Stimulated activated CD4-positive, alpha-beta T cell treated with anti-CD3 and anti-CD28 coated beads, Interleukin-2, amount 100 ng/mL, for 4 hours (primary cell): ENCODE results near the gene ATP5F1D.
"Not testable (repeated sequence)": the region's sequence is repeated elsewhere in the genome, so short reads cannot be mapped to it uniquely, and the experiment has no call there.

ENCODE experiments used
- DNase-seq: peaks from one replicate; pipeline ENCODE4 v3.0.0-alpha.2; 2020; ENCODE audit warnings: low read depth

The ATP5F1D gene

GRCh38 chr19:1241417-1242095, at the start of gene ATP5F1D:
Gene ATP5F1D, plus strand, starts transcription at chr19:1241751. Its CDS starts 100 bp downstream, at chr19:1241851.
- DNase-seq, result peak; percentile 88

- no peak for DNase-seq
Observed at GRCh38 chr19:1199531-1199930, 42.0 kb upstream of the ATP5F1D start.

GRCh38 chr19:1200614-1201013, 40.9 kb upstream of the ATP5F1D start:
- not testable (repeated sequence) for DNase-seq

DNA sequence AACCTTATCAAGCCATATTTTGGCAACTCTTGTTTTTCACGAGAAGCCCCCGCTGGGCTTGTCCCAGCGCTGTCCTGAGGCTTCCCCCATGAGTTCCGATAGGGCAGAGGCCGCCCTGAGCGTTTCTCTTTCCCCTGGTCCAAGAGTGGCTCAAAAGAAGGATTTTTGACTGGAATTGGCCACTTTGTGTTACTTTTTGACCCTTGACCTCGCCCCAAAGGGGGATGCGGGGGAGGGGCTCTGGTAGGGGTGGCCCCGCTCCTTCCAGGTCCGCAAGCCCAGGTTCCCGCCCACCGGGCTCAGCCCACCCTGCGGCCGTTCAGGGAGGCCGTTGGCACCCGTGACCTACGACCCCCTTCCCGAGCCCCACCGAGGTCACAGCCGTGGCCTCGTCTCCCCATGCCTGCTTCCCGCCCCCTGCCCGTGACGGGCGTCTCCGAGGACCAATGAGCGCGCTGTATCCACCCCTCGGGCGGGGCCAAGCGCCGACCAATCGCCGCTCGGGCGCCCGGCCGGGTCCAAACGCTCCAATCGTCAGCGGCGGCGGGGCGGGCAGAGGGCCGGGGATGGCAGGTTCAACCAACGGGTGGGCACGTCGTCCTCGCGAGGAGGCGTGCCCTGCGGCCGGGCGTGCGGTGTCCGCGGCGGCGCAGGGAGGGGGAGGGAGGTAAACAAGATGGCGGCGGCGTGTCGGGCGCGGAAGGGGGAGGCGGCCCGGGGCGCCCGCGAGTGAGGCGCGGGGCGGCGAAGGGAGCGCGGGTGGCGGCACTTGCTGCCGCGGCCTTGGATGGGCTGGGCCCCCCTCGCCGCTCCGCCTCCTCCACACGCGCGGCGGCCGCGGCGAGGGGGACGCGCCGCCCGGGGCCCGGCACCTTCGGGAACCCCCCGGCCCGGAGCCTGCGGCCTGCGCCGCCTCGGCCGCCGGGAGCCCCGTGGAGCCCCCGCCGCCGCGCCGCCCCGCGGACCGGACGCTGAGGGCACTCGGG, 36.1 kb upstream of the ATP5F1D start, which contains the start of gene STK11:
TSS of gene STK11 (plus strand) at position 665 of the 986 bp plus-strand sequence. CDS start 1,136 bp downstream, outside the sequence.
- peak; percentile 99 for DNase-seq

DNA sequence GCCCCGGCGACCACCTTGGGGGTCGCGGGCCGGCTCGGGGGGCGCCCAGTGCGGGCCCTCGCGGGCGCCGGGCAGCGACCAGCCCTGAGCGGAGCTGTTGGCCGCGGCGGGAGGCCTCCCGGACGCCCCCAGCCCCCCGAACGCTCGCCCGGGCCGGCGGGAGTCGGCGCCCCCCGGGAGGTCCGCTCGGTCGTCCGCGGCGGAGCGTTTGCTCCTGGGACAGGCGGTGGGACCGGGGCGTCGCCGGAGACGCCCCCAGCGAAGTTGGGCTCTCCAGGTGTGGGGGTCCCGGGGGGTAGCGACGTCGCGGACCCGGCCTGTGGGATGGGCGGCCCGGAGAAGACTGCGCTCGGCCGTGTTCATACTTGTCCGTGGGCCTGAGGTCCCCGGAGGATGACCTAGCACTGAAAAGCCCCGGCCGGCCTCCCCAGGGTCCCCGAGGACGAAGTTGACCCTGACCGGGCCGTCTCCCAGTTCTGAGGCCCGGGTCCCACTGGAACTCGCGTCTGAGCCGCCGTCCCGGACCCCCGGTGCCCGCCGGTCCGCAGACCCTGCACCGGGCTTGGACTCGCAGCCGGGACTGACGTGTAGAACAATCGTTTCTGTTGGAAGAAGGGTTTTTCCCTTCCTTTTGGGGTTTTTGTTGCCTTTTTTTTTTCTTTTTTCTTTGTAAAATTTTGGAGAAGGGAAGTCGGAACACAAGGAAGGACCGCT, 35.2 kb upstream of the ATP5F1D start:
- DNase-seq, result no peak

GRCh38 chr19:1206864-1207450, 34.6 kb upstream of the ATP5F1D start:
- DNase-seq, result no peak

DNA sequence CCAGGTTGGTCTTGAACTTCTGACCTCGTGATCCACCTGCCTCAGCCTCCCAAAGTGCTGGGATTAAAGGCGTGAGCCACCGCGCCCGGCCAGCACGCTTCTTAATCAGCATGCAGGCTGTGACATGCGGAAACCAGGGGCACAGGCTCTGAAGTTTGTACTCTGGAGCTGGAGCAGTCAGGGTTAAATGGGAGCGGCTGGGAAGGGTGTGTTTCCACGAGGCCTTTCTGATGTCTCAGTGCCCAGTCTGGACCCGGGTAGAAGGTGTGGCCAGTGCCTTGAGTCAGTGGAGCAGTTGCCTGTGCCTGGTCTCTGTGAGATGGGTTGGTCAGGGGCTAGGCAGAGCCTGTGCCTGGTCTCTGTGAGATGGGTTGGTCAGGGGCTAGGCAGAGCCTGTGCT, 32.7 kb upstream of the ATP5F1D start:
- DNase-seq, result not testable (repeated sequence)

DNA sequence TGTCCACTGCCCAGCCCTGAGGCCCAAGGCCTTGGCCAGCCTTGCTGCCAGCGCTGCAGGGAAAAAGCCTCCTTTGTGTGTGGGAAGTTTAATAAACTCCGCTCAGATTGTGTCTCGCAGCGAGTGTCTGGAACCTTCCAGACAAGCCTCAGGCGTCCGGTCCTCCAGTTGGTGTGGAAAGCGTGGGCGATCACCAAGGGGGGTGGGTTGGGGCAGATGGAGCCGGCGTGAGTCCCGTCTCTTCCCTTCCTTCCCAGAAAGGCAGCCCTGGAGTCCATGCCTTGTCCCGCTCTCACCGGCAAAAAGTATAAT, 31.4 kb upstream of the ATP5F1D start:
- DNase-seq, result no peak

GRCh38 chr19:1211494-1212234, 29.9 kb upstream of the ATP5F1D start:
- DNase-seq, result no peak

GRCh38 chr19:1213391-1214286, 27.9 kb upstream of the ATP5F1D start:
- DNase-seq, result peak; percentile 31

- DNase-seq, result no peak
Observed at GRCh38 chr19:1214299-1214861, 27.2 kb upstream of the ATP5F1D start.

GRCh38 chr19:1214862-1215731, 26.5 kb upstream of the ATP5F1D start:
- no peak for DNase-seq

GRCh38 chr19:1216756-1217155, 24.8 kb upstream of the ATP5F1D start:
- DNase-seq, result no peak

DNA sequence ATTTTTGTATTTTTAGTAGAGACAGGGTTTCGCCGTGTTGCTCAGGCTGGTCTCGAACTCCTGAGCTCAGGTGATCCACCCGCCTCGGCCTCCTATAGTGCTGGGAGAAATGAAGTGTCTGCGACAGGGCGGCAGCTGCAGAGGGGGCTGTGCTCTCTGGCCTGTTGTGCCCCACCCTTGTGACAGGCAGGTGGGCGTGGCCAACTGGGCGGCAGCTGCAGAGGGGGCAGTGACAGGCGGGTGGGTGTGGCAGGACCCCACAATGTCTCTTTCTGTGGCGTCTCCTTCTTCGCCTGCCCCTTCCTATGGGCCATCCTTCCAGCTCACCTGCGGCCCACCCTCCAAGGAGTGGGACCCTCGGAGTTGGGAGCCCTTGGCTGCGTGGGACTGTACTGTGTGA, 24.2 kb upstream of the ATP5F1D start:
- no peak for DNase-seq

GRCh38 chr19:1218751-1219567, 22.6 kb upstream of the ATP5F1D start:
- no peak for DNase-seq

- no peak for DNase-seq
Observed at GRCh38 chr19:1219786-1220476, 21.6 kb upstream of the ATP5F1D start.

DNA sequence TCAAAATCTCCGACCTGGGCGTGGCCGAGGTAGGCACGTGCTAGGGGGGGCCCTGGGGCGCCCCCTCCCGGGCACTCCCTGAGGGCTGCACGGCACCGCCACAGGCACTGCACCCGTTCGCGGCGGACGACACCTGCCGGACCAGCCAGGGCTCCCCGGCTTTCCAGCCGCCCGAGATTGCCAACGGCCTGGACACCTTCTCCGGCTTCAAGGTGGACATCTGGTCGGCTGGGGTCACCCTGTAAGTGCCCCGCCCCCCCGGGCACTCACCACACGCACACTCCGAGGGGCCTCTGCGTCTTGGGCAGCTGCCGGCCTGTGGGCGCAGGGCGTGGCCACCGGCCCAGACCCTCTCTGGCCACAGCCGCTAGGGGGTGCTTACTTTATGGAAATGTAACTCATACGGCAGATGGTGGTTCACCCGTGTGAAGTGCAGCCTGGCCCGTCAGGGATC, 21.0 kb upstream of the ATP5F1D start:
- no peak for DNase-seq
